Measurements from ENCODE around the gene GGT7.
A peak's percentile ranks its signal among the peaks of the same experiment; 100 is the strongest.

Gene GGT7

GRCh38 chr20:34843421-34843820 lies 29.2 kb downstream of the GGT7 start:
- Mint-ChIP-seq H3K36me3 (ENCODE audit: low read depth) (no peaks in the 10 kb centered on the region), H3K27me3 (ENCODE audit: low read depth) (peaks cover 26% of the 10 kb centered on the region), H3K4me3 (no peak overlapping the region), H3K4me1 (ENCODE audit: low read depth) (no peaks in the 10 kb centered on the region), H3K27ac (no peak overlapping the region), H3K9me3 (no peaks in the 10 kb centered on the region)

GRCh38 chr20:34842143-34842542 lies 30.5 kb downstream of the GGT7 start:
- H3K27me3 Mint-ChIP-seq (ENCODE audit: low read depth): peaks cover 26% of the 10 kb centered on the region
- H3K27ac Mint-ChIP-seq: no peak overlapping the region
- no peaks in the 10 kb centered on the region for H3K9me3 Mint-ChIP-seq
- H3K36me3 Mint-ChIP-seq (ENCODE audit: low read depth): no peaks in the 10 kb centered on the region
- H3K4me3 Mint-ChIP-seq: no peak overlapping the region
- no peaks in the 10 kb centered on the region for H3K4me1 Mint-ChIP-seq (ENCODE audit: low read depth)

GRCh38 chr20:34834459-34834893 lies 38.2 kb downstream of the GGT7 start:
- H3K27me3 Mint-ChIP-seq (ENCODE audit: low read depth): peaks cover 43% of the 10 kb centered on the region
- H3K36me3 Mint-ChIP-seq (ENCODE audit: low read depth): no peaks in the 10 kb centered on the region
- H3K27ac Mint-ChIP-seq: no peak overlapping the region
- peaks cover 3% of the 10 kb centered on the region for H3K4me1 Mint-ChIP-seq (ENCODE audit: low read depth)
- H3K4me3 Mint-ChIP-seq: no peak overlapping the region
- H3K9me3 Mint-ChIP-seq: no peaks in the 10 kb centered on the region

GRCh38 chr20:34831936-34832335 lies 40.7 kb downstream of the GGT7 start:
- H3K27me3 Mint-ChIP-seq (ENCODE audit: low read depth): peaks cover 46% of the 10 kb centered on the region
- H3K36me3 Mint-ChIP-seq (ENCODE audit: low read depth): no peaks in the 10 kb centered on the region
- H3K4me3 Mint-ChIP-seq: no peak overlapping the region
- no peak overlapping the region for H3K27ac Mint-ChIP-seq
- H3K4me1 Mint-ChIP-seq (ENCODE audit: low read depth): peaks cover 3% of the 10 kb centered on the region
- H3K9me3 Mint-ChIP-seq: no peaks in the 10 kb centered on the region

- peaks cover 41% of the 10 kb centered on the region for H3K27me3 Mint-ChIP-seq (ENCODE audit: low read depth)
- no peak overlapping the region for H3K27ac Mint-ChIP-seq
- no peak overlapping the region for H3K4me3 Mint-ChIP-seq
- H3K36me3 Mint-ChIP-seq (ENCODE audit: low read depth): peaks cover 6% of the 10 kb centered on the region
- H3K4me1 Mint-ChIP-seq (ENCODE audit: low read depth): peaks cover 10% of the 10 kb centered on the region
- H3K9me3 Mint-ChIP-seq: no peaks in the 10 kb centered on the region
These were observed 43.5 kb downstream of the GGT7 start for GRCh38 chr20:34829191-34829590.

GRCh38 chr20:34825530-34826362 lies 46.9 kb downstream of the GGT7 start, which contains the start of gene NCOA6:
TSS of gene NCOA6 (minus strand) at chr20:34825651. CDS start at chr20:34782355, 43,296 bp downstream.
- H3K27ac Mint-ChIP-seq: peak within 1 kb of the TSS; percentile 97
- H3K9me3 Mint-ChIP-seq: no peaks in the 10 kb centered on the region
- peak within 1 kb of the TSS; percentile 98 for H3K4me3 Mint-ChIP-seq
- peaks cover 27% of the 10 kb centered on the region for H3K4me1 Mint-ChIP-seq (ENCODE audit: low read depth)
- peaks cover 21% of the 10 kb centered on the region for H3K27me3 Mint-ChIP-seq (ENCODE audit: low read depth)
- peaks cover 10% of the 10 kb centered on the region for H3K36me3 Mint-ChIP-seq (ENCODE audit: low read depth)

GRCh38 chr20:34824806-34825529 lies 47.7 kb downstream of the GGT7 start:
- Mint-ChIP-seq H3K27ac (peak overlapping the region; percentile 97), H3K36me3 (ENCODE audit: low read depth) (peaks cover 10% of the 10 kb centered on the region), H3K4me3 (peak overlapping the region; percentile 98), H3K27me3 (ENCODE audit: low read depth) (peaks cover 15% of the 10 kb centered on the region), H3K9me3 (no peaks in the 10 kb centered on the region), H3K4me1 (ENCODE audit: low read depth) (peaks cover 27% of the 10 kb centered on the region)

- Mint-ChIP-seq H3K27me3 (ENCODE audit: low read depth) (peaks cover 9% of the 10 kb centered on the region), H3K27ac (peak overlapping the region; percentile 97), H3K9me3 (no peaks in the 10 kb centered on the region), H3K4me1 (ENCODE audit: low read depth) (peaks cover 27% of the 10 kb centered on the region), H3K36me3 (ENCODE audit: low read depth) (peaks cover 10% of the 10 kb centered on the region), H3K4me3 (peak overlapping the region; percentile 98)
These were observed 48.2 kb downstream of the GGT7 start for GRCh38 chr20:34824452-34824805.

- Mint-ChIP-seq H3K27ac (peak overlapping the region; percentile 97), H3K9me3 (no peaks in the 10 kb centered on the region), H3K4me1 (ENCODE audit: low read depth) (peaks cover 27% of the 10 kb centered on the region), H3K36me3 (ENCODE audit: low read depth) (peaks cover 10% of the 10 kb centered on the region), H3K4me3 (peak overlapping the region; percentile 98), H3K27me3 (ENCODE audit: low read depth) (peaks cover 7% of the 10 kb centered on the region)
These were observed 48.6 kb downstream of the GGT7 start for GRCh38 chr20:34824026-34824425.

GRCh38 chr20:34820805-34821578 lies 51.7 kb downstream of the GGT7 start:
- H3K27me3 Mint-ChIP-seq (ENCODE audit: low read depth): no peaks in the 10 kb centered on the region
- H3K27ac Mint-ChIP-seq: no peak overlapping the region
- H3K4me1 Mint-ChIP-seq (ENCODE audit: low read depth): peaks cover 28% of the 10 kb centered on the region

GRCh38 chr20:34817801-34818200 lies 54.9 kb downstream of the GGT7 start:
- H3K27me3 Mint-ChIP-seq (ENCODE audit: low read depth): no peaks in the 10 kb centered on the region
- H3K9me3 Mint-ChIP-seq: no peaks in the 10 kb centered on the region
- peaks cover 5% of the 10 kb centered on the region for H3K36me3 Mint-ChIP-seq (ENCODE audit: low read depth)
- H3K27ac Mint-ChIP-seq: no peak overlapping the region
- peaks cover 18% of the 10 kb centered on the region for H3K4me1 Mint-ChIP-seq (ENCODE audit: low read depth)
- no peak overlapping the region for H3K4me3 Mint-ChIP-seq

More at GRCh38 chr20:34820805-34821578, 51.7 kb downstream of the GGT7 start:
- Mint-ChIP-seq H3K9me3 (no peaks in the 10 kb centered on the region), H3K4me3 (no peak overlapping the region), H3K36me3 (ENCODE audit: low read depth) (peaks cover 11% of the 10 kb centered on the region)

- H3K4me3 Mint-ChIP-seq: no peak overlapping the region
- no peak overlapping the region for H3K27ac Mint-ChIP-seq
- peaks cover 13% of the 10 kb centered on the region for H3K4me1 Mint-ChIP-seq (ENCODE audit: low read depth)
- H3K36me3 Mint-ChIP-seq (ENCODE audit: low read depth): peaks cover 4% of the 10 kb centered on the region
- no peaks in the 10 kb centered on the region for H3K9me3 Mint-ChIP-seq
- no peaks in the 10 kb centered on the region for H3K27me3 Mint-ChIP-seq (ENCODE audit: low read depth)
These were observed 55.6 kb downstream of the GGT7 start for GRCh38 chr20:34817072-34817471.

GRCh38 chr20:34815636-34816035 lies 57.0 kb downstream of the GGT7 start:
- Mint-ChIP-seq H3K4me3 (no peak overlapping the region), H3K9me3 (no peaks in the 10 kb centered on the region), H3K27me3 (ENCODE audit: low read depth) (no peaks in the 10 kb centered on the region), H3K27ac (no peak overlapping the region), H3K36me3 (ENCODE audit: low read depth) (peaks cover 3% of the 10 kb centered on the region), H3K4me1 (ENCODE audit: low read depth) (peaks cover 7% of the 10 kb centered on the region)

GRCh38 chr20:34808583-34808982 lies 64.1 kb downstream of the GGT7 start:
- Mint-ChIP-seq H3K36me3 (ENCODE audit: low read depth) (peaks cover 1% of the 10 kb centered on the region), H3K27ac (no peak overlapping the region), H3K9me3 (no peaks in the 10 kb centered on the region), H3K4me3 (no peak overlapping the region), H3K4me1 (ENCODE audit: low read depth) (peaks cover 3% of the 10 kb centered on the region), H3K27me3 (ENCODE audit: low read depth) (no peaks in the 10 kb centered on the region)
